ENCODE data around the gene TMC2. TPM values are rescaled to one million over a fixed set of nuclear protein-coding genes. Genes with fewer than 3 reads are reported as not detected.

Gene TMC2
- total RNA-seq = not detected

GRCh38 chr20:2536560-2536986, at the start of gene TMC2:
TMC2 (plus strand) TSS chr20:2536573; CDS start chr20:2536622, 49 bp downstream.

GRCh38 chr20:2508631-2509467, 27.5 kb upstream of the TMC2 start, which contains the start of gene ZNF343:
ZNF343 (minus strand) TSS chr20:2508915; CDS start chr20:2493895, 15,020 bp downstream.

GRCh38 chr20:2651772-2652723, 115.7 kb downstream of the TMC2 start, which contains the start of gene NOP56:
NOP56 (plus strand) TSS chr20:2652632; CDS start chr20:2652661, 29 bp downstream.

GRCh38 chr20:2663887-2664719, 127.7 kb downstream of the TMC2 start, which contains the start of gene IDH3B:
IDH3B (minus strand) TSS chr20:2664216; CDS start chr20:2664188, 28 bp downstream.

Small RNA genes within 50 kb of the gene (microRNA-seq; reads per million reads assigned to microRNA genes)
- 12.7 reads per million, percentile 46 among the genes with 10 or more reads in this experiment for gene MIR1292 (ENCODE audit: borderline microRNAs expressed, borderline replicate concordance)

Other genes with a start within 250 kb of the TMC2 start
- gene TGM3, start 240.6 kb upstream of the TMC2 start, total RNA-seq = not detected
- gene TGM6, start 155.7 kb upstream of the TMC2 start, total RNA-seq = not detected
- gene SNRPB, start 65.8 kb upstream of the TMC2 start, total RNA-seq = 100 to 1,000 TPM; 216 to 232 TPM
- 1 to 10 TPM; 6.7 to 8.3 TPM for gene ZNF343, start 27.7 kb upstream of the TMC2 start, total RNA-seq
- gene NOP56, start 116.1 kb downstream of the TMC2 start, total RNA-seq = 100 to 1,000 TPM; 292 to 302 TPM
- gene IDH3B, start 127.6 kb downstream of the TMC2 start, total RNA-seq = 10 to 100 TPM; 87.3 to 92.1 TPM
- gene EBF4, start 156.2 kb downstream of the TMC2 start, total RNA-seq = 1 to 10 TPM in 1 of 2 experiments, under 1 TPM in 1; 0.36 to 2.0 TPM